Mucosa of gallbladder (tissue), 1 donor: ENCODE measurements around the gene ANO2. TPM values are rescaled to one million over a fixed set of nuclear protein-coding genes. Genes with fewer than 3 reads are reported as not detected.
"Not testable (repeated sequence)": the region's sequence is repeated elsewhere in the genome, so short reads cannot be mapped to it uniquely, and the experiment has no call there.

ENCODE experiments used
- DNase-seq: peaks from one replicate; pipeline ENCODE4 v3.0.0-alpha.2; 2020; ENCODE audit warnings: low spot score
- total RNA-seq: library from RNA; stranded (reverse); gene quantifications from one replicate; pipeline ENCODE4 v1.2.1, GENCODE V29; 2021
- donor health status: DM: no; HTN: no; CAD: no.

Gene ANO2
- total RNA-seq, 1 donor from 2014 or later = 2.5 TPM

DNA sequence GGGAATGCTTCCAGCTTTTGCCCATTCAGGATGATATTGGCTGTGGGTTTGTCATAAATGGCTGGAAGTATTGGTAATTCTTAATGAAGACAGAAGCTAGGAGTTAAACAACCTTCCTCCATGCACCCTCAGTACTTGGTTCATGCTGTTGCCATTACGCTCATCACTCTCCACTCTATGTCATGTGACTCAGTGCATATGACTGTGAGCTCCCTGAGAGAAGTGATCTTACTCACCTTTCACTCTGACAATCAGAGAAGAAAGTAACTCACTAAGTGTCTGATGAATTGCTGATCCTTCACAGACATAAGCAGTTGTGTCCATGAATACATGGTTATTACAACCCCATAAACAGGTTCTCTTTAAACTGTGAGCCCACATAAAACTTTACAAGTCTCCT is 275.4 kb downstream of the ANO2 start:
- DNase-seq = not testable (repeated sequence)

DNA sequence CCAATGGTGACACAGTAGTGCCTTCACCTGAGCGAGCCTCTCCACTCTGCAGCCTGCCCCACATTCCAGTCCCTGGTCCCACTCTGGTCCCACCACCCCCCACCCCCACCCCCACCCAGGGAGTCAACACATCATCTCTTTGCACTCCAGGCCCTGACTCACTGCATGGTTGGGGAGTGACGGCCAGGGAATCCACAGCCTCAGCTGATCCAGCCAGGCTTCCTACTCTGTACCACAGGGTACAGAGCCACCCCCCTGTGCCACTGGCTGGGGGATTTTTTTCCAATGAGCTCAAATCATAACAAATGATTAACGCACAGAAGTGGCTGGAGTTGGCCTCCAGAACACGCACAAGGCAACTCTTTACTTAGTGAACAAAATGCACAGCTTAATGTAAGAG is 279.4 kb downstream of the ANO2 start:
- no peak for DNase-seq

DNA sequence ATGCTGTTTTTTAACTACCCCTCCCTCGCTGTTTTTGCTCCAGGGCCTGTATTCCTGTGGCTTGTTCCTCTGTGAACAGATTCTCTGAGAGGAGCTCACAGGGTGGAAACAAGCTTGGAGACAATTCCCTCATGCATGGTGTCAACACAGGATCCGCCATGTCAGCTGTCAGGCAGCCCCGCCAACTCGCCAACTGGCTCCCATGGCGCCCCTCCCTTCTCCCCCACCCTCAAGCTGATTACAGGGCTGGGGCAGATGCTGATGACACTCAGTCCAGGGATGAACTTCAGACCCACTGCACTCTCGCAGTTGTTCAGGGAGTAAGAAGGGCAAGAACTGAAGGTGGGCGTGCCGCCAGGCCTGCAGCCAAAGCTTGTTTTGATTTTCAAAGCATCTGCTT is 283.2 kb downstream of the ANO2 start:
- DNase-seq = no peak

DNA sequence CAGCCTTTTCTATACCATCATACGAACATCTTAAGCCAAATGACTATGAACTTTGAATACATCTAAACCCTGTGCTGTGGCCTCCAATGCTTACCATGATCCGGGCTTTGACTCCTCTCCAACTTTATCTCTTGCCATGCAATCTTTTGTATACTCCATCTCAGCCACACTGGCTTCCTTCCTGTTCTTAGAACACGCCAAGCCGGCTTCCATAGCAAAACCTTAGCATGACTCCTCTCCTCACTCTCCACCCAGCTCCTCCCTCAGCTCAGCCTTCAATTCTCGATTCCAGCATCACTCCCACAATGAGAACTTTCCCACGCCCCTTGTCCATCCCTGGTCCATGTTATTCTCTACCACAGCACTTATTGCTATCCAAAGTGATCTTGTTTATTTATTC is 284.8 kb downstream of the ANO2 start:
- DNase-seq = no peak

DNA sequence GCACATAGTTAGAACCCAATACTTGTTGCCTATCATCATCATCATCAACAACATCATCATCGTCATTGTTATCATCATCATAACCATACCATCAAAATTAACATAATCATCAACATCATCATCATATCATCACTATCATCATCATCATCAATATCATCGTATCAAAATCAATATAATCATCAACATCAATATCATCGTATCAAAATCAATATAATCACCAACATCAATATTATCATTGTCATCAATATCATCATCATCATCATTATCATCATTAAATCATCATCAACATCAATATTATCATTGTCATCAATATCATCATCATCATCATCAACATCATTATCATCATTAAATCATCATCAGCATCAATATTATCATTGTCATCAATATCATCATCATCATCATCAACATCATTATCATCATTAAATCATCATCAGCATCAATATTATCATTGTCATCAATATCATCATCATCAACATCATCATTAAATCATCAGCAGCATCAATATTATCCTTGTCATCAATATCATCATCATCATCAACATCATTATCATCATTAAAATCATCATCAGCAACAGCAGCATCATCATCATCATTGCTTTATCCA is 286.6 kb downstream of the ANO2 start:
- DNase-seq = not testable (repeated sequence)

DNA sequence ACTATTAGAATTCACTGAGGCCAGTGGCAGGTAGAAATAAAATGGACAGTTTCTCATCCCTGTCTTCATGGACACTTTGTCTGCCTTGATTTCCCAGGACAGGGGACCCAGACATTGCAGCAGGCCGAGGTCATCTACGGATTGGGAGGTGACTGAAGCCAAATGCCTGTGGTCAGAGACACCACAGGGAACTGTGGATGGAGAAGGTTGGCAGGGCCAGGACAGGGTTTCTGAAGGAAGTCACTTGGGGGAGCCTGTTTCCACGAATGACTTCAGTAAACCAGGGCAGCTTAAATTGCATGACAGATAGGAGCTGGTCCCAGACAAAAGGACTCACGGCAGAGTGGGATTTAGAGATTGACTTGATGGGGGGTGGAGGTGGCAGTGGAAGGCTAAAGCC is 288.2 kb downstream of the ANO2 start:
- no peak for DNase-seq

DNA sequence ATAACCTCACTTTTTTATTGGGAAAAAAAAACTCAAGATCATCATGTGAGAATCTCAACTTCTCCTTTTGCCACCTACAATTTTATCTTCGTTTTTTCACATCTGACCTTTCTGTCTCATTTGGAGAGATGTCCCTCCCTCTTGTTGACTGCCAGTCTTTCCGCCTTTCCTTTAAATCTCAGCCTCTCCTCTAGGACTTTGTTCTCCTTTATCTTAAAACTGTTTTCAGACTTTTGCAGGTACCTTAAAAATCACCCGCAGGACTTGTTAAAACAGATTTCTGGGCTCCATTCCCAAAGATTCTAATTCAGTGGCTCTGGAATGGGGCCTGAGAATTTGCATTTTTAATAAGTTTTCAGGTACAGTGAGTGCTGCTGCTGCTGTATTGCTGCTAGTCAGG is 289.9 kb downstream of the ANO2 start:
- DNase-seq = no peak

DNA sequence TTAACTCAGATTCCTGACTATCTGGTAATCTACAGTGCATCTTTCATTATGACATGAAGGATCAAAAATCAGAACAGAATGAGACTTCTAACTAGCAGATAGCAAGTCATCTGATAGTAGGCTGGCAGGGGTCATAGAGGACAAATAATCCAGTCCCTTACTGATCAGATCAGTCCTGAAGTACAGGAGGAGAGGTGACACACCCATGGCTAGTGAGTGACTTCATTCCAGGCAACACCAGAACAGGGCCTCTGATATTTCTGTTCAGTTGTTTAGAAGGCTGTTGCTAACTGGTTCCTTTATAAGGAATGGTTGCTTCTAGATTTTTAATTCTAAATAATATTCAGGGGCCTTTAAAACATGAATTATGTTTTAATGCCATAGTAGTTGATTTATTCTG is 291.0 kb downstream of the ANO2 start:
- no peak for DNase-seq

DNA sequence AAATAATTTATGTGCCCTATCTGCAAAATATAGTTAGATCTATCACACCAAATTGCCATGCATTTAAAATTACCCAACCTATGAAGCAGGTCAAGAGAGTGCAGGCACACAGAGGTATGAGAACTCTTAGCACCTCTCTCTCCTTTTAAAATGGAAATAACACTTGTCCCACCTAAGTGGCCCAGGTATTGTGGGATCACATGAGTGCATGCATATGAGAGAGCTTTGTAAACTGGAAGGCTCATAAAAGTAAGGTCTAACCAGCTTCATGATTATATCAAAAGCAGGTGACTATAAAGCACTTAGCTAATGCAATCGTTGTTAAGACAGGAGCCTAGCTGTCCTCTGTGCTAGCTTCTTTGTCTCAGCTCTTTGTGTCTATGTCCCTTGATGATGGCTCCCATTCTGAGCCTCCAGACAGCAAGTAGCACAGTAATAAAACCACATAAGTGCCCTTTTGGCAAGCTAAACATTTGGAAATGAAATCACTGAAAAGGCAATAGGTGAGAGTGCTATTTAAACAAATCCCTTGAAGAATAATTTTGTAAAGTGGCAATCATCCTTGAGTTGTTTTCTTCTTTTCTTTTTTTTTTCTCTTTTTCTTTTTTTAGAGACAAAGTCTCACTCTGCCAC is 294.1 kb downstream of the ANO2 start:
- DNase-seq = no peak

DNA sequence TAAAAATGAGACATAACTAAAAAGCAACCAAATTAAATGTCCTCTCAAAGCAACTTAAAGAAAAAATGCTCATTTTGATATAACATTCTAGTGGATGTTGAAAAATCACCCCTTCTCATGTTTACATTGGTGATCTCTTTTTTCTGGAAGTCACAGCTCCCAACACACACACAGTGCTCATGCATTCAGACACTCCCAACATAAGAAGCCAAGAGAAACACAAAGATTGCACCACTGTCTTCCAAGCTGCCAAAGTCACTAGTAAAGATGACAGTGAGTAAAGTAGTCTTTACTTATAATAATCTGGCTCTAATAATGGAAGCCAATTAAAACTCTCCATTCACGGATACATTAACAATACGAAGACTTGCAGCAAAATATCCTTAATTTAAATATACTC is 294.8 kb downstream of the ANO2 start:
- DNase-seq = no peak

DNA sequence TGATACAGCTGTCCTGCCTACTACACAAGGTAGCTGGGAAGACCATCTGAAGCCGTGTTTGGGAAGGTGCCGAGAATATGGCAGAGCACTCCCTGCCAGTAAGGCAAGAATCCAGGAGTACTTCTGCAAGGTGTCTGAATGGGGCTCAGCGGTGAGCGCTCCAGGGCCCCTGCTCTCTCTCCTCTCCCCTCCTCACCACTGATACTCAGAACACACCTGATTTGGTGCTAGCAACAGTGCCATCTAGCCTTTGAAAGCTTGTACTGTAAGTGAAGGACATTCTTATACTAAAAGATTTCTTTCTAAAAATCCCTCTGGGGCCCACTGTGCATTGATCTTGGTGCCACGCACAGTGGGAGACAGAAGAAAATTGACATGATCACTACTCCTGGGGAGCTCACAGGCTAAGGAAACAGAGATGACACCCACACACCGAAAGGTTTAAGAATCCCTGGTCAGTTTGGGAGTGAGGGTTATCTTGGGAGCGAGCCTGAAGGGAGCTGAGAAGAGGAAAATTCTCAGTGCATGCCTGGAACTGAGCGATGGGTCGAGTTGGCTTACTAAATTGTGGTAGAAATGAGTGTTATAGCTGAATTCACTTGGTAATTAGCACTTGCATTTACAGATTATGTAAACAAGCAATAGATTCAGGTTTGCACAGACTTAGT is 296.2 kb downstream of the ANO2 start:
- DNase-seq = no peak

DNA sequence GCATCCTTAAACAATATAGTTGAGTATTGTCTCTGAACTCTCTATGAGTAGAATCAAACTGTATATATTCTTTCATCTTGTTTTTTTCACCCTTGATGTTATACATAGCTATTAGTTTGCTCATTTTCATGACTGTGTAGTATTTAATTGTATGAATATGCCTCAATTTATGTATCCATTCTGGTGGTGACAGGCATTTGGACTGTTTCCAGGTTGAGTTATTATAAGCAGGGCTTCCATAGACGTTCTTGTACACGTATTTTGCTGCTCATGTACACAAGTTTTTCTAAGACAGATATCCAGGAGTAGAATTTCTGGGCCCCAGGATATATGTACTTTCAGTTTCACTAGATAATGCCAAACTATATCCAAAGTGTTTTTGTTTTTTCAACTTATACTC is 301.8 kb downstream of the ANO2 start:
- DNase-seq = no peak

DNA sequence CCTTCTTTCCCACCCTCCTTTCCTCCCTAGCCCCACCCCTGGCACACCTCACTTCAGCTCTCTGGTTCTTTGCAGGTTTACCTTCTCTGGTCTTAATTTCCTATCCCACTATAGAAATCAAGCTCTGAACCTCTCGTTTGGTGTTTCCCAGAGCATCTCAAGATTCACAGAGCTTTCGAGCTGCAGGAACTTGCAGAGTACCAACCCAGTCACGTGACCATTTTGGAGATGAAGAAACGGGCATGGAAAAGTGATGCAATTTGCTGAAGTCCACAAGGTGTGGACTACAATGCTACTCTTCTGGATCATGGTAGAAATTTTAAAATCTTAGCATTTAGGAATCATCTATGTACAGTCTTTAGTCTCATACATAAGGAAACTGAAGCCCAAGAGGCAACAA is 307.4 kb downstream of the ANO2 start:
- DNase-seq = no peak

DNA sequence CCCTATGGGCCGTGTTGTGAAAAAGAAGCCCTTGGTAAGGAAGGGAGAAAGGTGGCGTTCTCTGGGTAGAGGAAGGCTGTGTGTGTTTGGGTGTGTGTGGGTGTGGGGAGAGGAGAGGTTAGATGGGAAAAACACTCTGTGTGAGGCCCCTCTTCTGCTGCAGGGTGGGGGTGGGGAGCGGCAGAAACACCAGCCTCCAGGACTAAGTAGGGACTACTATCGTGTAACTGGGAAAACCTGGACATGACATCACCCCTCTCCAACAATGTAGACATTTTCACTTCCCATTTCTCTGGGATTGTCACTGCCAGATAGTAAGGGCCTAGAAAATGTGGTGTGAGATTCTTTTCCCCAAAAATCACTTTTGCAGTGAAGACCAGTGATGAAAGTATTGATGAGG is 308.2 kb downstream of the ANO2 start:
- DNase-seq = no peak

DNA sequence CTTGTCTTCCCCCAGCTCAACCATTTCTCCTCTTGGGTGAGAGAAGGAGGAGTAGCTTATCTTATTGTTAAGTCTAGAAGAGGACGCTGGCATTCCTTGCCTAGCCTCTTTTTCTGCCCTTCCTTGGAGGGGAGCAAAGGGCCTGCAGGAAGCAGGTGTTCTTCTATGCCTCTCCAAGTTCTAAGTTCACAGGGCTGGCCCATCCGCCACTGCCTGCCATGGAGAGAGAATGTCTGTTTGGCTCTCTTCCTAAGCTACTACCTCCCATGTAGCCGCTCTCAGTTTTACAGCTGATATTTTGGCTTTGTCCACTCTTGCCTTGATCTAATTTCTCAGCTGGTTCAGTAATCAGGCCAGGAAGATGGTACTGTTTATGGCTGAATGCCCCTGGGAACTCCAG is 312.0 kb downstream of the ANO2 start:
- no peak for DNase-seq

DNA sequence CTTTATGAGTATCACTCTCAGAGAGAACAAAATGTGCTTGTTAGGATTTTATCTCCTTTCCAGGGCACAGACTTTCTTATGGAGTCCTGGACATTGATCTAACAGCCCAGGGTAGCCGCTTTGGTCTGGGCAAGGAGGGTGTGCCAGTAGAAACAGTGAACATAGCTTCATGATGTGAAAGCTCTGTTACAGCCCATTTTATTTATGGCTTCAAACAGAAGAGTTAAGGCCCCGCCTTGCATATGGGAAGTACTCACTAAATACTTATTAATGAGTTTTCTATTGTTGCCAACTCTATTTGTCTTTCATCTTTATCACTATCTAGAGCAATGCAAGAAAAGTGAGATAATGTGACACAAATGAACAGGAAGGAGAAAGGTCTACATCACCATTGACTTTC is 312.6 kb downstream of the ANO2 start:
- DNase-seq = no peak

DNA sequence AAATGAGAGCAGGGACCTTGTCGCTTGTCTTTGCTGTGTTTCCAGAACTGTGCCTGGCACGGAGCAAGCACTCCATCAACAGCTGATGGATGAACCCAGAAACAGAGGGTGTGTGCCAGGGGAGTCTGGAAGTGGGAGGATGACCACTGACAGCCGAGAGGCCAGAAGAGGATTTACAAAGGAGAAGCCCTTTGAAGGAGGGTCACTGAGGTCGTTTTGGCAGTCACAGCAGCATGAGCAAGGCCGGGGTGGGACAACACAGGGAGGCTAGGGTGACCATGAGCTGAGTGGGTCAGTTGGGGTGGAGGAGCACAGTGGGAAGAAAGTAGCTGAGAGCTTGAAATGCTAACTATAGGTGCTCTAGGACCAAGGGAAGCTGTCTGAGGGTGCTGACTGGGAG is 313.6 kb downstream of the ANO2 start:
- DNase-seq = no peak

DNA sequence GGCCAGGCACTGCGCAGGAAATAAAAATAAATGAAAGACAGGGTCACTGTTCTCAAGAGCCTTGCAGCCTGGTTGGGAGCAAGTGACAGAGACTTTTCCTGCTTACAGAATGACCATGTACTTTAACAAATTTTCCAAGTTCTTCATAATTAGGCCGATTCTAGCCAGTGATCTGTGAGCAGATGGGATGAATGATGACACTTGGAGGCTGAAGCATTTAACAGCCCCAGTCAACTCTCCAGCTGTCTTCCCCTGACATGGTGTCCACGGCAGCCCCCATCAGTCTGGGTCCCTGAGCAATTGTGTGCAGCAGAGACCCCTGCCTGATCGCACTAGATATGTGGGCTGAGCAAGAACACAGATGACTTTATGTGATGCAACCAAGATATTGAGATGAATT is 314.3 kb downstream of the ANO2 start:
- DNase-seq = no peak

DNA sequence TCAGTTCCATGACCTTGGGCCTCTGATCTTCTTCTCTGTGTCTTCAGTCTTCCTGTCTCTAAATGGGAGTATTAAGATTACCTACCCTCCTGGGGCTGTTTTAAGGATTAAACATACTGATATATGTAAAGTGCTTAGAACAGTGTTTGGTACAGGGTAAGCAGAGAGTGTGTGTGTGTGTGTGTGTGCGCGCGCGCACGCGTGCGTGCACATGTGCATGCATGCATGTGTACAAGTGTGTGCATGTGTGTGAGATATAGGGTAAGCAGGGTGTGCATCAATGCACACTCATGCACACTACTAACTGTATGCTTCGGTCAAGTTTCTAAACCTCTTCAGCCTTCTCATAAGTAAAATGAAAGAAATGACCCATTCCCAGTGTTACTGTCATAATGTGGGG is 316.6 kb downstream of the ANO2 start:
- DNase-seq = no peak

DNA sequence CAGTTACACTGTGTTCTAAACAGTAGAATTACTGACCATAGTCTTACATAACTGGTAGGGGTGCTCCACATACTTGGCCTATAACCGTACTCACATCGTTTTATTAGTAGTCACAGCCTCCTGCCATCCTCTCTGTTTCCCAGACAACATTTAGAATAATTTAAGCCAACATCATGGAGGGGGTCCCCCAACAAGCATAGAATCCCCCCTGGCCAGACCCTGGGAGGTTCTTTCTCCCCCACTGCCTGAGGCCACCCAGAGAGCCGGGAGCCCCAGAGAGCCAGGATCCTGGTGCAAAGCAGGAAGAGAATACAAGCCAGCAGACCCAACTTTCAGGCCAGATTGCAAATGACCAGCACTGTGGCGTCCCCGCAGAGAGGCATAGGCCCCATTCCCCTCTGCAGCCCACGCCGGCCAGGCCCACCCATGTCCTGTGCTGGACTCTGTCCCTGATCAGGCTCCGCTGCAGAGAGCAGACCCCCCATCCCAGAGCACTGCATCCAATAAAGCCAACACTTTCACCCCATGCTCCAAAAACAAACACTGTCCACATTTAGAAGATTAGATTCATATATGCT is 317.9 kb downstream of the ANO2 start:
- DNase-seq = no peak

DNA sequence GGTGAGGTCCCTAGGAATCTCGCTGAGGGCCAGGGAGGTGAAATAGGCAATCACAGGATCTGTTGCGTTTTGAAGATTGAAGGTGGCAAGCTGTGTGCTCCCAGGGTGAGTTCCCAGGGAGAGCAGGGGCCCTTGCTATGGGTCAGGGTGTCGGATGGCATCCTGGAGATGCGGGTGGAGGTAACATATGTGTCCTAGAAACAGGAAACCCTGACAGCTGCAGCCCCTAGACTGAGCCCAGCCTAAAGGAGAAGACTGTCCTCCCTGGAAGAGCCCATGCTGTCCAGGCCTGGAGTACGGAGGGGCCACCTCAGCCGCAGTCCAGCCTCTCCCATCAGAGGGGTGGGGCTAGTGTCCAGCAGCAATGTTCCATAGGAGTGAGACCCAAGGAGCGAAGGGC is 318.9 kb downstream of the ANO2 start:
- no peak for DNase-seq

DNA sequence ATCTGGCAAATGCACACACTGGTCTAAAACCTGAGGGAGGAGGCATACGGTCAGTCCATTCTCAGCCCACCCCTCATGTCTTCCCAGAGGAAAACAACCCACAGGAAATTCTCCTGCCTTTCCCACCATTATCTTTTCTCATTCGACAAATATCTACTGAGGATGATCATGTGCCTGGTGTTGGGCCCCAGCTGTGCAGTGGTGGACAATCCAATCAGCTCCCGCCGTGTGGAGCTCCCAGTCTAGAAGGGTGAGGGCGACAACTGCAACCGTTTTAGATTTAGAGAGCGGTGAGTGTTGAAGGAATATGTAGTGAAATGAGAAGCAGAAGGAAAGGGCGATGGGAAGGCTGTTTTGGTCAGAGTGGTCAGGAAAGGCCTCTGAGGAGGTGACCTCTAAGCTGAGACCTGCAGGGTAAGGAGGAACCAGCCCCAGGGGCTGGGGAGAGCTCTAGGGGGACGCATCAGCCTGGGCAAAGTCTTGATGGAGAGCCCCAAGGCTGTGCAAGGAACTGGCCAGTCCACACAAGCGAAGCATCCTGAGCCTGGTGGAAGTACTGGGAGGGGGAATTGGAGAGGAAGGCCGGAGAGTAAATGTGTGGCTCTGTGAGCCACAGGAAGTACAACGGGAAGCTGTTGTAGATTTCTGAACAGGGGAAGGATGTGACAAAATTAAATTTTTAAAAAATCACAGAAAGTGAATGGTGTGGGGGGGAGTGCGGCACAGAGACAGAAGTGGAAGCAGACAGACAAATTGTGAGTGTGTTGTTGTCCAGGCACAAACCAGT is 320.4 kb downstream of the ANO2 start:
- DNase-seq = no peak
